ENCODE results near the gene SSC5D.

DNA sequence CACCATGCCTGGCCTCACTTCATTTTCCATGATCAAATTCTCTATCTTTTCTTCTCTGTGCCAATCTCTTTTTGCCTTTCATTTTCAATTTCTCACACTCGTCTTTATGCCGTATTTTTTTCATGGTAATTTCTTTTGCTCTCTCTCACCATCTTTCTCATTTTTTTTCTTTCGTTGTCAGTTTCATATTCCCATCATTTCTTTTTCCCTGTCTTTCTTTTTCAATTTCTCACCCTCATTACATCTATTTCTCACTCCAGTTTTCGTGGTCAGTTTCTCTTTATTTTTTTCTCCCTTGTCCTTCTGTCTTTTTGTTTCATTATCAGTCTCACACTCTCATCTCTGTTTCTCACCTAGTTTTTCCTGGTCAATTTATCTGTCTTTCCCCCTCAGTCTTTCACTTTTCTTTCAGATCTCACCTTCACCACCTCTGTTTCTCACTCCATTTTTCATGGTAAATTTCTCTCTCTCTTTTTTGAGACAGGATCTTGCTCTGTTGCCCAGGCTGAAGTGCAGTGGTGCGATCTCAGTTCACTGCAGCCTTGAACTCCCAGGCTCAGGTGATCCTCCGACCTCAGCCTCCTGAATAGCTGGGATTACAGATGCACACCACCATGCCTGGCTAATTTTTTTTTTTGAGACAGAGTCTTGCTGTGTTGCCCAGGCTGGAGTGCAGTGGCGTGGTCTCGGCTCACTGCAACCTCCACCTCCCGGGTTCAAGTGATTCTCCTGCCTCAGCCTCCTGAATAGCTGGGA lies 14.1 kb downstream of the SSC5D start:
- TF ChIP-seq, protein P1, sequence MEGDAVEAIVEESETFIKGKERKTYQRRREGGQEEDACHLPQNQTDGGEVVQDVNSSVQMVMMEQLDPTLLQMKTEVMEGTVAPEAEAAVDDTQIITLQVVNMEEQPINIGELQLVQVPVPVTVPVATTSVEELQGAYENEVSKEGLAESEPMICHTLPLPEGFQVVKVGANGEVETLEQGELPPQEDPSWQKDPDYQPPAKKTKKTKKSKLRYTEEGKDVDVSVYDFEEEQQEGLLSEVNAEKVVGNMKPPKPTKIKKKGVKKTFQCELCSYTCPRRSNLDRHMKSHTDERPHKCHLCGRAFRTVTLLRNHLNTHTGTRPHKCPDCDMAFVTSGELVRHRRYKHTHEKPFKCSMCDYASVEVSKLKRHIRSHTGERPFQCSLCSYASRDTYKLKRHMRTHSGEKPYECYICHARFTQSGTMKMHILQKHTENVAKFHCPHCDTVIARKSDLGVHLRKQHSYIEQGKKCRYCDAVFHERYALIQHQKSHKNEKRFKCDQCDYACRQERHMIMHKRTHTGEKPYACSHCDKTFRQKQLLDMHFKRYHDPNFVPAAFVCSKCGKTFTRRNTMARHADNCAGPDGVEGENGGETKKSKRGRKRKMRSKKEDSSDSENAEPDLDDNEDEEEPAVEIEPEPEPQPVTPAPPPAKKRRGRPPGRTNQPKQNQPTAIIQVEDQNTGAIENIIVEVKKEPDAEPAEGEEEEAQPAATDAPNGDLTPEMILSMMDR (IDR thresholded peaks at IDR 0.05 in 2 of 3, conservative IDR thresholded peaks at IDR 0.05 in 1 of 3; ENCODE audit: borderline replicate concordance in 1 of 3, insufficient read depth in 1 of 3, low read depth in 2 of 3, low read length in 2 of 3), result no peak
- TF ChIP-seq EZH2phosphoT487 (IDR thresholded peaks at IDR 0.05; ENCODE audit: borderline replicate concordance), result no peak
- TF ChIP-seq, protein P2, sequence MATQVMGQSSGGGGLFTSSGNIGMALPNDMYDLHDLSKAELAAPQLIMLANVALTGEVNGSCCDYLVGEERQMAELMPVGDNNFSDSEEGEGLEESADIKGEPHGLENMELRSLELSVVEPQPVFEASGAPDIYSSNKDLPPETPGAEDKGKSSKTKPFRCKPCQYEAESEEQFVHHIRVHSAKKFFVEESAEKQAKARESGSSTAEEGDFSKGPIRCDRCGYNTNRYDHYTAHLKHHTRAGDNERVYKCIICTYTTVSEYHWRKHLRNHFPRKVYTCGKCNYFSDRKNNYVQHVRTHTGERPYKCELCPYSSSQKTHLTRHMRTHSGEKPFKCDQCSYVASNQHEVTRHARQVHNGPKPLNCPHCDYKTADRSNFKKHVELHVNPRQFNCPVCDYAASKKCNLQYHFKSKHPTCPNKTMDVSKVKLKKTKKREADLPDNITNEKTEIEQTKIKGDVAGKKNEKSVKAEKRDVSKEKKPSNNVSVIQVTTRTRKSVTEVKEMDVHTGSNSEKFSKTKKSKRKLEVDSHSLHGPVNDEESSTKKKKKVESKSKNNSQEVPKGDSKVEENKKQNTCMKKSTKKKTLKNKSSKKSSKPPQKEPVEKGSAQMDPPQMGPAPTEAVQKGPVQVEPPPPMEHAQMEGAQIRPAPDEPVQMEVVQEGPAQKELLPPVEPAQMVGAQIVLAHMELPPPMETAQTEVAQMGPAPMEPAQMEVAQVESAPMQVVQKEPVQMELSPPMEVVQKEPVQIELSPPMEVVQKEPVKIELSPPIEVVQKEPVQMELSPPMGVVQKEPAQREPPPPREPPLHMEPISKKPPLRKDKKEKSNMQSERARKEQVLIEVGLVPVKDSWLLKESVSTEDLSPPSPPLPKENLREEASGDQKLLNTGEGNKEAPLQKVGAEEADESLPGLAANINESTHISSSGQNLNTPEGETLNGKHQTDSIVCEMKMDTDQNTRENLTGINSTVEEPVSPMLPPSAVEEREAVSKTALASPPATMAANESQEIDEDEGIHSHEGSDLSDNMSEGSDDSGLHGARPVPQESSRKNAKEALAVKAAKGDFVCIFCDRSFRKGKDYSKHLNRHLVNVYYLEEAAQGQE (IDR thresholded peaks at IDR 0.05; ENCODE audit: low read depth), result no peak
- TF ChIP-seq POLR2AphosphoS5 (IDR thresholded peaks at IDR 0.05; ENCODE audit: low read depth, low read length), result no peak
- no peak for TF ChIP-seq POLR2A (IDR thresholded peaks at IDR 0.05; ENCODE audit: borderline replicate concordance, extremely low read depth, insufficient read depth, insufficient read length)
- no peak for TF ChIP-seq ZNF274 (IDR thresholded peaks at IDR 0.05; ENCODE audit: low read depth, low read length)
- no peak for TF ChIP-seq EGR1 (IDR thresholded peaks at IDR 0.05; ENCODE audit: low read depth)
- TF ChIP-seq SP1 (IDR thresholded peaks at IDR 0.05; ENCODE audit: low read depth), result no peak
- TF ChIP-seq YY1 (IDR thresholded peaks at IDR 0.05; ENCODE audit: extremely low read depth, insufficient replicate concordance, low read depth, low read length), result no peak
- no peak for TF ChIP-seq EZH2 (IDR thresholded peaks at IDR 0.05)
